Measurements from ENCODE around the gene VAMP2. TPM values are rescaled to one million over a fixed set of nuclear protein-coding genes. Genes with fewer than 3 reads are reported as not detected.

The VAMP2 gene
- total and polyA plus RNA-seq, 9 of the 15 experiments (the other 6 are each of a cell fraction or from before 2014, with no cell fraction given): 2.3 to 31.8 (median 6.0) TPM

GRCh38 chr17:8186787-8187516, 24.2 kb upstream of the VAMP2 start (continued):
- TF ChIP-seq, protein P1, sequence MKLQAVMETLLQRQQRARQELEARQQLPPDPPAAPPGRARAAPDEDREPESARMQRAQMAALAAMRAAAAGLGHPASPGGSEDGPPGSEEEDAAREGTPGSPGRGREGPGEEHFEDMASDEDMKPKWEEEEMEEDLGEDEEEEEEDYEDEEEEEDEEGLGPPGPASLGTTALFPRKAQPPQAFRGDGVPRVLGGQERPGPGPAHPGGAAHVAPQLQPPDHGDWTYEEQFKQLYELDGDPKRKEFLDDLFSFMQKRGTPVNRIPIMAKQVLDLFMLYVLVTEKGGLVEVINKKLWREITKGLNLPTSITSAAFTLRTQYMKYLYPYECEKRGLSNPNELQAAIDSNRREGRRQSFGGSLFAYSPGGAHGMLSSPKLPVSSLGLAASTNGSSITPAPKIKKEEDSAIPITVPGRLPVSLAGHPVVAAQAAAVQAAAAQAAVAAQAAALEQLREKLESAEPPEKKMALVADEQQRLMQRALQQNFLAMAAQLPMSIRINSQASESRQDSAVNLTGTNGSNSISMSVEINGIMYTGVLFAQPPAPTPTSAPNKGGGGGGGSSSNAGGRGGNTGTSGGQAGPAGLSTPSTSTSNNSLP (IDR thresholded peaks at IDR 0.05; ENCODE audit: borderline replicate concordance, low read depth, low read length): no peak
- no peak for TF ChIP-seq RHOXF2B (CRISPR knock-in tag; conservative IDR thresholded peaks at IDR 0.05)
- no peak for TF ChIP-seq NR1H2 (CRISPR knock-in tag; IDR thresholded peaks at IDR 0.05)
- no peak for TF ChIP-seq PHF20 (IDR thresholded peaks at IDR 0.05; ENCODE audit: partially characterized antibody)
- no peak for TF ChIP-seq PCBP1 (IDR thresholded peaks at IDR 0.05; ENCODE audit: low read depth, low read length, poor library complexity, severe bottlenecking)
- TF ChIP-seq HDAC1 (IDR thresholded peaks at IDR 0.05): peak; percentile 17 to 89; a peak in 3 of 4 replicates
- TF ChIP-seq HOMEZ (CRISPR knock-in tag; IDR thresholded peaks at IDR 0.05): no peak
- TF ChIP-seq NFE2L1 (tag; IDR thresholded peaks at IDR 0.05; ENCODE audit: borderline replicate concordance, low read depth): no peak
- TF ChIP-seq MEF2D (tag; conservative IDR thresholded peaks at IDR 0.05; ENCODE audit: low read depth): no peak
- TF ChIP-seq TBP (optimal IDR thresholded peaks at IDR 0.05; ENCODE audit: low read depth, low read length): peak; percentile 98
- no peak for TF ChIP-seq TAF15 (IDR thresholded peaks at IDR 0.05; ENCODE audit: low read depth, low read length)
- TF ChIP-seq ZNF507 (tag; conservative IDR thresholded peaks at IDR 0.05): no peak
- no peak for TF ChIP-seq SETDB1 (IDR thresholded peaks at IDR 0.05; ENCODE audit: low read length)
- TF ChIP-seq BCOR (IDR thresholded peaks at IDR 0.05): peak; percentile 75; the same call in 1 of the 2 replicates
- no peak for TF ChIP-seq ARHGAP35 (IDR thresholded peaks at IDR 0.05; ENCODE audit: partially characterized antibody)
- TF ChIP-seq CTCFL (IDR thresholded peaks at IDR 0.05; ENCODE audit: borderline replicate concordance, insufficient read depth, low read depth, low read length, poor library complexity, severe bottlenecking): no peak
- TF ChIP-seq NFRKB (IDR thresholded peaks at IDR 0.05; ENCODE audit: low read depth): no peak
- TF ChIP-seq BCL6 (CRISPR knock-in tag; IDR thresholded peaks at IDR 0.05): no peak
- no peak for TF ChIP-seq HMG20B (CRISPR knock-in tag; IDR thresholded peaks at IDR 0.05)
- TF ChIP-seq KLF1 (tag; IDR thresholded peaks at IDR 0.05): 0 out of 2 replicates have a peak, but pooled peaks have one; percentile 32
- TF ChIP-seq SIN3B (IDR thresholded peaks at IDR 0.05; ENCODE audit: low read depth): peak; percentile 8; the same call in 1 of the 2 replicates
- no peak for TF ChIP-seq SAP30 (IDR thresholded peaks at IDR 0.05; ENCODE audit: borderline replicate concordance, insufficient read depth, low read depth, low read length, poor library complexity, severe bottlenecking)
- no peak for TF ChIP-seq POLR2B (IDR thresholded peaks at IDR 0.05; ENCODE audit: low read depth, partially characterized antibody)
